ENCODE results near the gene IFIT5.

The IFIT5 gene

DNA sequence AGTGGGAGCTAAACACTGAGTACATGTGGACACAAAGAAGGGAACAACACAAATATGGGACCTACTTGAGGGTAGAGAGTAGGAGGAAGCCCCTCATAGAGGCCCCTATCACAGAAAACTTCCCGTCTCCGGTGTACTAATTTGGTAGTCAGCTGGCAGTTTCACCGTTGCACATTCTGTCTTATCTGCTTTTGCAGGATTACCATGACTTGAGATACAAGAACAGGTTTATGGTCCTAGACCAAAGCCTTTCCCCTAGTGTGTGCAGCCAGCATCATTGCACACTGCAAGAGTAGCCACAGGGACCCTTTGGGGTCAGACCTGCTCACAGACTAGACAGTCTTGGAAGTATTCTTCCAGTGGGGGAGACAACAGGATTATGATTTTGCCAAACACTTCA, 42.4 kb upstream of the IFIT5 start:
- no peak for DNase-seq (ENCODE audit: low spot score)
- in situ Hi-C loops (cut with MboI; ENCODE audit: low pct_unique_long_range_greater_than_20kb, low sequenced_read_pairs, unreplicated experiment) = loop anchor here (10.0 kb wide), 1 partner anchor 97 kb away; no protein-coding TSS in a partner anchor
- TF ChIP-seq, protein P1, sequence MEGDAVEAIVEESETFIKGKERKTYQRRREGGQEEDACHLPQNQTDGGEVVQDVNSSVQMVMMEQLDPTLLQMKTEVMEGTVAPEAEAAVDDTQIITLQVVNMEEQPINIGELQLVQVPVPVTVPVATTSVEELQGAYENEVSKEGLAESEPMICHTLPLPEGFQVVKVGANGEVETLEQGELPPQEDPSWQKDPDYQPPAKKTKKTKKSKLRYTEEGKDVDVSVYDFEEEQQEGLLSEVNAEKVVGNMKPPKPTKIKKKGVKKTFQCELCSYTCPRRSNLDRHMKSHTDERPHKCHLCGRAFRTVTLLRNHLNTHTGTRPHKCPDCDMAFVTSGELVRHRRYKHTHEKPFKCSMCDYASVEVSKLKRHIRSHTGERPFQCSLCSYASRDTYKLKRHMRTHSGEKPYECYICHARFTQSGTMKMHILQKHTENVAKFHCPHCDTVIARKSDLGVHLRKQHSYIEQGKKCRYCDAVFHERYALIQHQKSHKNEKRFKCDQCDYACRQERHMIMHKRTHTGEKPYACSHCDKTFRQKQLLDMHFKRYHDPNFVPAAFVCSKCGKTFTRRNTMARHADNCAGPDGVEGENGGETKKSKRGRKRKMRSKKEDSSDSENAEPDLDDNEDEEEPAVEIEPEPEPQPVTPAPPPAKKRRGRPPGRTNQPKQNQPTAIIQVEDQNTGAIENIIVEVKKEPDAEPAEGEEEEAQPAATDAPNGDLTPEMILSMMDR (IDR thresholded peaks at IDR 0.05; ENCODE audit: extremely low read depth, insufficient read depth, missing control alignments) = no peak

- no peak for DNase-seq (ENCODE audit: low spot score)
- in situ Hi-C loops (cut with MboI; ENCODE audit: low pct_unique_long_range_greater_than_20kb, low sequenced_read_pairs, unreplicated experiment) = loop anchor here (10.0 kb wide), 1 partner anchor 99 kb away; no protein-coding TSS in a partner anchor
- TF ChIP-seq, protein P1 (IDR thresholded peaks at IDR 0.05; ENCODE audit: extremely low read depth, insufficient read depth, missing control alignments) = no peak
Observed at GRCh38 chr10:89373916-89374711, 40.3 kb upstream of the IFIT5 start.

- TF ChIP-seq, protein P1 (IDR thresholded peaks at IDR 0.05; ENCODE audit: extremely low read depth, insufficient read depth, missing control alignments) = no peak
- in situ Hi-C loops (cut with MboI; ENCODE audit: low pct_unique_long_range_greater_than_20kb, low sequenced_read_pairs, unreplicated experiment) = loop anchor here (10.0 kb wide), 1 partner anchor 100 kb away; no protein-coding TSS in a partner anchor
Observed at GRCh38 chr10:89374713-89375141, 39.6 kb upstream of the IFIT5 start.

GRCh38 chr10:89377705-89378637, 36.4 kb upstream of the IFIT5 start, which contains the start of gene IFIT1B:
Gene IFIT1B, plus strand, starts transcription at chr10:89378056. Its CDS starts 80 bp downstream, at chr10:89378136.
- TF ChIP-seq, protein P1 (IDR thresholded peaks at IDR 0.05; ENCODE audit: extremely low read depth, insufficient read depth, missing control alignments) = no peak
- no peak for DNase-seq (ENCODE audit: low spot score)
- in situ Hi-C loops (cut with MboI; ENCODE audit: low pct_unique_long_range_greater_than_20kb, low sequenced_read_pairs, unreplicated experiment) = loop anchor here (10.0 kb wide), 1 partner anchor 103 kb away; no protein-coding TSS in a partner anchor

More at GRCh38 chr10:89374713-89375141, 39.6 kb upstream of the IFIT5 start:
- no peak for DNase-seq (ENCODE audit: low spot score)

GRCh38 chr10:89379103-89379502, 35.3 kb upstream of the IFIT5 start:
- TF ChIP-seq, protein P1 (IDR thresholded peaks at IDR 0.05; ENCODE audit: extremely low read depth, insufficient read depth, missing control alignments) = no peak
- in situ Hi-C loops (cut with MboI; ENCODE audit: low pct_unique_long_range_greater_than_20kb, low sequenced_read_pairs, unreplicated experiment) = loop anchor here (10.0 kb wide), 1 partner anchor 104 kb away; no protein-coding TSS in a partner anchor
- DNase-seq (ENCODE audit: low spot score) = no peak

DNA sequence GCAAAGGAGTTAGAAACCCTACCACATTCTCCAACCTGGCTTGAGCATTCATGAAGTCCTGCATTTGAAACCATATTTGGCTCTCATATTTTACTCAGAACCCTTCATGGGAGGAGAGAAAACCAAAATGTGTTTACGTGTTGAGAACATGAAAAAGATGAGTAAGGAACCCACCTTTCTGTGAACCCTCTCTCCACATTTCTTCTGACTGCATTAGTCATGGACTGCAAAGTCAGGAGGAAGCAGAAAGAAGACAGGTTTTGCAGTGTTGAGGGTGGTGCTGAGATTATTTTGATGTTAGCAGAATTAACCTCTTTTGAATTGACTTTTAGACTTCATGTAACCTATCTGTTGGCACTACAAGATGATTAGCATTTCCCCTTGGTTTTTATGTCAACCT, 31.6 kb upstream of the IFIT5 start:
- TF ChIP-seq, protein P1 (IDR thresholded peaks at IDR 0.05; ENCODE audit: extremely low read depth, insufficient read depth, missing control alignments) = no peak
- no peak for DNase-seq (ENCODE audit: low spot score)
- in situ Hi-C loops (cut with MboI; ENCODE audit: low pct_unique_long_range_greater_than_20kb, low sequenced_read_pairs, unreplicated experiment) = loop anchor here (10.0 kb wide), 1 partner anchor 128 kb away; the partner anchor contains the start of gene LIPA

All from GM13977 (cell line).